Measurements from ENCODE around the gene PDZD2. TPM values are rescaled to one million over a fixed set of nuclear protein-coding genes. Genes with fewer than 3 reads are reported as not detected.
"Not testable (repeated sequence)": the region's sequence is repeated elsewhere in the genome, so short reads cannot be mapped to it uniquely, and the experiment has no call there.

The PDZD2 gene
- total and polyA plus RNA-seq, 8 donors = under 0.01 to 61.3 (median 5.8) TPM

DNA sequence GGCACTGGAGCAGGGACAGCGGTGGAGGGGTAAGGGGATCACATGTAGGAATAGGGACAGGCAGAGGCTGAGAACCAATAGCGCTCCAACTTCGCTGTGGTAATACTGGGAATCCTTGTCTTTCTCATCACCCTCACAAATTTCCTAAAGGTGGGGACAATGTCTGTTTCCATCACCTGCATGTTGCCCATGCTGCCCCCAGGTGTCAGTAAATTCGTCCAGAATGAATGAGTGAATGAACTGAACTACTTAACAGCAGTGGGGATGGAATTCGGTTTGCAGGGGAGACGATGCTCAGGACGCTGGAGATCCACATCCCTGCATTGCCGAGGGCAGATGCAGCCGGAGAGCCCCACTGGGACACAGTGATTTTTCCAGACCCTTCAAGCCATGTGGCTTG, 129.9 kb downstream of the PDZD2 start:
- no peak for DNase-seq
- intact Hi-C loops (cut with DNase I; ENCODE audit: low total_unique reads) = no loop called here
- H3K4me1 ChIP-seq = no peaks in the 10 kb centered on the region
- WGBS, 5 donors = 83 to 93% (median 86%) methylated on average over 5 to 9 of the region's 9 CpGs
- H3K27ac ChIP-seq = no peak overlapping the region
- no peaks in the 10 kb centered on the region for H3K36me3 ChIP-seq
- H3K9me3 ChIP-seq = no peaks in the 10 kb centered on the region
- H3K4me3 ChIP-seq = no peak overlapping the region
- TF ChIP-seq POLR2AphosphoS5 (IDR thresholded peaks at IDR 0.05) (no peak), POLR2A (IDR thresholded peaks at IDR 0.05) (no peak), EP300 (IDR thresholded peaks at IDR 0.05) (no peak)
- TF ChIP-seq, protein P1, sequence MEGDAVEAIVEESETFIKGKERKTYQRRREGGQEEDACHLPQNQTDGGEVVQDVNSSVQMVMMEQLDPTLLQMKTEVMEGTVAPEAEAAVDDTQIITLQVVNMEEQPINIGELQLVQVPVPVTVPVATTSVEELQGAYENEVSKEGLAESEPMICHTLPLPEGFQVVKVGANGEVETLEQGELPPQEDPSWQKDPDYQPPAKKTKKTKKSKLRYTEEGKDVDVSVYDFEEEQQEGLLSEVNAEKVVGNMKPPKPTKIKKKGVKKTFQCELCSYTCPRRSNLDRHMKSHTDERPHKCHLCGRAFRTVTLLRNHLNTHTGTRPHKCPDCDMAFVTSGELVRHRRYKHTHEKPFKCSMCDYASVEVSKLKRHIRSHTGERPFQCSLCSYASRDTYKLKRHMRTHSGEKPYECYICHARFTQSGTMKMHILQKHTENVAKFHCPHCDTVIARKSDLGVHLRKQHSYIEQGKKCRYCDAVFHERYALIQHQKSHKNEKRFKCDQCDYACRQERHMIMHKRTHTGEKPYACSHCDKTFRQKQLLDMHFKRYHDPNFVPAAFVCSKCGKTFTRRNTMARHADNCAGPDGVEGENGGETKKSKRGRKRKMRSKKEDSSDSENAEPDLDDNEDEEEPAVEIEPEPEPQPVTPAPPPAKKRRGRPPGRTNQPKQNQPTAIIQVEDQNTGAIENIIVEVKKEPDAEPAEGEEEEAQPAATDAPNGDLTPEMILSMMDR (IDR thresholded peaks at IDR 0.05) = no peak
- no peaks in the 10 kb centered on the region for H3K27me3 ChIP-seq

- Histone ChIP-seq H3K27ac (no peak overlapping the region), H3K4me1 (no peaks in the 10 kb centered on the region), H3K9me3 (no peaks in the 10 kb centered on the region), H3K36me3 (no peaks in the 10 kb centered on the region), H3K27me3 (no peaks in the 10 kb centered on the region), H3K4me3 (no peak overlapping the region)
- intact Hi-C loops (cut with DNase I; ENCODE audit: low total_unique reads) = no loop called here
- TF ChIP-seq EP300 (IDR thresholded peaks at IDR 0.05) (no peak), POLR2AphosphoS5 (IDR thresholded peaks at IDR 0.05) (no peak), POLR2A (IDR thresholded peaks at IDR 0.05) (no peak)
- TF ChIP-seq, protein P1 (IDR thresholded peaks at IDR 0.05) = no peak
- DNase-seq = no peak
- 59 to 75% (median 70%) methylated on average over 3 of the region's 3 CpGs for WGBS, 5 donors
Observed at GRCh38 chr5:31769530-31769929, 130.6 kb downstream of the PDZD2 start.

DNA sequence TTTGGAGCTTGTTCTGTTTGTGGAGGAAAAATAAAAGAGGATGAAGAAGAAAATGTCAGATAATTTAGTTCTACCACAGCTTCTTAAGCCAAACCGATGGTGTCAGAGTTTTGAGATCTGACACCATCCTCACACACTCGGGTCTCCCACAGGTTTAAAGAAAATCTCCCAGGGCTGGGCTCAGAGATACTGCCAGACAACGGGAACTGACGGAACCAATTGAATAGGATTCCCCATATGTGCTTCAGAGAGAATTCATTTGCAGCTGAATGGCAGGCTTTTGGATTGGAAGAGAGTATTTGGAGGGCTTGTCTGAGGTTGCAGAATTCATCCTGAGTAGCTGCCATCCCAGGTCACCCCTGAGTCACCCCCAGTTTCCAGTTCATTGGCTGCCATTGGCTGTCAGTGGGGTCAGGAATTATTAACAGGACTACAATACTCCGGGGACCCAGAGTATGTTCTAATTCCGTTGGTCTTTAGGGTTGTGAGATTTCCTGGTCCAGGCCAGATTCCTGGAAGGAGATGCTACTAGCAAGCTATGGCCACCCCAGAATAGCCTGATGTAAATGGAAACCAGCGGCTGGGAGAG, 131.3 kb downstream of the PDZD2 start:
- H3K9me3 ChIP-seq = no peaks in the 10 kb centered on the region
- H3K4me1 ChIP-seq = no peaks in the 10 kb centered on the region
- H3K36me3 ChIP-seq = no peaks in the 10 kb centered on the region
- no peak overlapping the region for H3K27ac ChIP-seq
- no peak overlapping the region for H3K4me3 ChIP-seq
- intact Hi-C loops (cut with DNase I; ENCODE audit: low total_unique reads) = no loop called here
- TF ChIP-seq POLR2A (IDR thresholded peaks at IDR 0.05) (no peak), POLR2AphosphoS5 (IDR thresholded peaks at IDR 0.05) (no peak), EP300 (IDR thresholded peaks at IDR 0.05) (no peak)
- TF ChIP-seq, protein P1 (IDR thresholded peaks at IDR 0.05) = no peak
- no peaks in the 10 kb centered on the region for H3K27me3 ChIP-seq
- no peak for DNase-seq
- 44 to 64% (median 61%) methylated on average over 7 of the region's 7 CpGs for WGBS, 5 donors

DNA sequence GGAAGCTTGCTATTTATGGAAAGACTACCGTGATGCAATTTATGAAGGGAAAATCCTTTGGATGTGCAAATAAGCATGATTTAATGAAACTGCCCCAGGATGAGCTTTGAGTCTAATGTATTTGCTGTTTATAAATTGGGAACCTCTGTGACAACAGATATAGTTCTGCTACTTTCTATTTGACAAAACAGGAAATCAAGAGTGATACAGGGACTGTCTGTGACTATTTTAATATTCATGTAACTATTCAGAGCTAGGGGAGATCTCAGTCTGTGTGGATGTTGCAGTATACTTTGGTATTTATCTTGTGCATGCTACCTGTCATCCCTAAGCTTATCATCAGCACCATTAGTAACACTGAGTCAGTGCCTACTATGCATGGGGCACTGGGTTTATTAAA, 132.1 kb downstream of the PDZD2 start:
- no peaks in the 10 kb centered on the region for H3K9me3 ChIP-seq
- no peak for DNase-seq
- H3K4me1 ChIP-seq = no peaks in the 10 kb centered on the region
- TF ChIP-seq EP300 (IDR thresholded peaks at IDR 0.05) (no peak), POLR2A (IDR thresholded peaks at IDR 0.05) (no peak)
- H3K27ac ChIP-seq = no peak overlapping the region
- H3K27me3 ChIP-seq = no peaks in the 10 kb centered on the region
- intact Hi-C loops (cut with DNase I; ENCODE audit: low total_unique reads) = no loop called here
- H3K36me3 ChIP-seq = no peaks in the 10 kb centered on the region
- no peak overlapping the region for H3K4me3 ChIP-seq
- 51 to 81% (median 73%) methylated on average over 1 of the region's 1 CpG for WGBS, 5 donors

GRCh38 chr5:31771500-31771899, 132.6 kb downstream of the PDZD2 start:
- intact Hi-C loops (cut with DNase I; ENCODE audit: low total_unique reads) = no loop called here
- WGBS, 5 donors = 82 to 88% (median 86%) methylated on average over 2 of the region's 2 CpGs
- TF ChIP-seq, protein P1 (IDR thresholded peaks at IDR 0.05) = no peak
- TF ChIP-seq EP300 (IDR thresholded peaks at IDR 0.05) (no peak), POLR2AphosphoS5 (IDR thresholded peaks at IDR 0.05) (no peak), POLR2A (IDR thresholded peaks at IDR 0.05) (no peak)

DNA sequence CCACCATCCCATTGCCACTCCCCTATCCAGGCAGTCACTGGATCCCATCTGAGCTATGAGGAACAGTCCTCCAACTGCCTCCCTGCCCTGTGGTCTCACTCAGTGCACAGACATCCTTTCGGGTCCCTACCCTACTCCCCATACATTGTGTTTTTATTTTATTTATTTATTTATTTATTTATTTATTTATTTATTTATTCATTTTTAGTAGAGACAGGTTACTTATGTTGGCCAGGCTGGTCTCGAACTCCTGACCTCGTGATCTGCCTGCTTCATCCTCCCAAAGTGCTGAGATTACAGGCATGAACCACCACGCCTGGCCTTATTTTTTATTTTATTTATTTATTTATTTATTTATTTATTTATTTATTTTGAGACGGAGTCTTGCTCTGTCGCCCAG, 137.4 kb downstream of the PDZD2 start:
- H3K4me1 ChIP-seq; H3K27ac ChIP-seq; intact Hi-C loops (cut with DNase I; ENCODE audit: low total_unique reads); H3K27me3 ChIP-seq; H3K36me3 ChIP-seq; H3K4me3 ChIP-seq; DNase-seq: not testable (repeated sequence)
- H3K9me3 ChIP-seq = peaks cover 0 to 11% (median 4%) of the 10 kb centered on the region in 4 donors
- WGBS, 5 donors = 90 to 97% (median 92%) methylated on average over 6 of the region's 6 CpGs

More at GRCh38 chr5:31771500-31771899, 132.6 kb downstream of the PDZD2 start:
- Histone ChIP-seq H3K9me3 (no peaks in the 10 kb centered on the region), H3K4me3 (no peak overlapping the region), H3K36me3 (no peaks in the 10 kb centered on the region), H3K27ac (no peak overlapping the region), H3K4me1 (no peaks in the 10 kb centered on the region), H3K27me3 (no peaks in the 10 kb centered on the region)
- no peak for DNase-seq

Data from stomach (tissue), 9 donors.